ENCODE data around the gene CIRBP.

The CIRBP gene

DNA sequence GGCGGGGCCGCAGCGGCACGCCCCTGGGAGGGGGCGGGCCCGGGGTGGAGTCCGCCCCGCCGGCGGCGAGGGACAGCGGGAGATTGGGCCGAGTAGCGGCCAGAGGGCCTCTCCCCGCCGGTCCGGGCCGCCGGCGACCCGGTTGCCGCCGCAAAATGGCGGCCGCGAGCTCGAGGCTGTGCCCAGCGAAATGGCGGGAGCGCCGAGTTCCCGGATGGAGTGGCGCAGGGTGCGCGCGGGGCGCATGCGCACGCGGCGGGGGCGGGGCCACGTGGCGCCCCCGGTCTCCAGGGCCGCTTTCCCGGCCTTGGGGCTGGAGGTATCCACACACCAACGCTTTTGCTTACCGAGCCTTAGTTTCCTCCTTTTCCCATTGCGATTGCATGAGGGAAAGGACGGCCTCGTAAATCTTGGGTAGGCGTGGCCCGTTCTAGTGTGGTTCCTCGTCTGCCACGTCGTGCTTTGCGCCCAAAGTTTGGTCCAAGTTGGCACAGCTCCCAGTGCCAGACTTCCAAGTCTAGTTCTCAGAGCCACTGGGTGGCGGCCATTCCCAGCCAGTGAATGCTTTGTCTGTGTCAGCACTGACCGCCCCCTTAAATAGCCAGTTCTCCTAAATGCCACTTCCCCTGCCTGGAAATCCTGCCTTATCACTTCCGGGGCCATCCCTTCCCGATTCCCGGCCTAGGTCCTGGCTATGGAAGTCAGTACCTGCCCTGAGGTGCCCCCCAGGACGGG lies 513 bp downstream of the CIRBP start:
- DNase-seq (ENCODE audit: low read depth), result no peak

- DNase-seq (ENCODE audit: low read depth), result no peak
These were observed 1.2 kb downstream of the CIRBP start for GRCh38 chr19:1270213-1270853.

GRCh38 chr19:1270854-1271527 lies 1.9 kb downstream of the CIRBP start:
- no peak for DNase-seq (ENCODE audit: low read depth)

GRCh38 chr19:1271528-1272422 lies 2.6 kb downstream of the CIRBP start:
- no peak for DNase-seq (ENCODE audit: low read depth)

DNA sequence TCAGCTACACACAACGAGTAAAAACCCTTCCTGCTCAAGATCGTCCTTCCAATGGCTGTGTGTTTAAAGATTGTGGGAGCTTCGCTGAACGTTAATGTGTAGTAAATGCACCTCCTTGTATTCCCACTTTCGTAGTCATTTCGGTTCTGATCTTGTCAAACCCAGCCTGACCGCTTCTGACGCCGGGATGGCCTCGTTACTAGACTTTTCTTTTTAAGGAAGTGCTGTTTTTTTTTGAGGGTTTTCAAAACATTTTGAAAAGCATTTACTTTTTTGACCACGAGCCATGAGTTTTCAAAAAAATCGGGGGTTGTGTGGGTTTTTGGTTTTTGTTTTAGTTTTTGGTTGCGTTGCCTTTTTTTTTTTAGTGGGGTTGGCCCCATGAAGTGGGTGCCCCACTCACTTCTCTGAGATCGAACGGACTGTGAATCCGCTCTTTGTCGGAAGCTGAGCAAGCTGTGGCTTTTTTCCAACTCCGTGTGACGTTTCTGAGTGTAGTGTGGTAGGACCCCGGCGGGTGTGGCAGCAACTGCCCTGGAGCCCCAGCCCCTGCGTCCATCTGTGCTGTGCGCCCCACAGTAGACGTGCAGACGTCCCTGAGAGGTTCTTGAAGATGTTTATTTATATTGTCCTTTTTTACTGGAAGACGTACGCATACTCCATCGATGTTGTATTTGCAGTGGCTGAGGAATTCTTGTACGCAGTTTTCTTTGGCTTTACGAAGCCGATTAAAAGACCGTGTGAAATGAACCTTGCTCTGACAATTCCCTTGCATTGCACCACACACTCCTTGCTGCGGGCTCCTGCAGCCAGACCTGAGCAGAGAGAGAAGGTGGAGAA lies 3.5 kb downstream of the CIRBP start:
- DNase-seq (ENCODE audit: low read depth), result no peak

GRCh38 chr19:1273263-1274041 lies 4.3 kb downstream of the CIRBP start:
- DNase-seq (ENCODE audit: low read depth), result no peak

- no peak for DNase-seq (ENCODE audit: low read depth)
These were observed 5.1 kb downstream of the CIRBP start for GRCh38 chr19:1274081-1274851.

GRCh38 chr19:1274852-1275259 lies 5.7 kb downstream of the CIRBP start:
- DNase-seq (ENCODE audit: low read depth), result no peak

DNA sequence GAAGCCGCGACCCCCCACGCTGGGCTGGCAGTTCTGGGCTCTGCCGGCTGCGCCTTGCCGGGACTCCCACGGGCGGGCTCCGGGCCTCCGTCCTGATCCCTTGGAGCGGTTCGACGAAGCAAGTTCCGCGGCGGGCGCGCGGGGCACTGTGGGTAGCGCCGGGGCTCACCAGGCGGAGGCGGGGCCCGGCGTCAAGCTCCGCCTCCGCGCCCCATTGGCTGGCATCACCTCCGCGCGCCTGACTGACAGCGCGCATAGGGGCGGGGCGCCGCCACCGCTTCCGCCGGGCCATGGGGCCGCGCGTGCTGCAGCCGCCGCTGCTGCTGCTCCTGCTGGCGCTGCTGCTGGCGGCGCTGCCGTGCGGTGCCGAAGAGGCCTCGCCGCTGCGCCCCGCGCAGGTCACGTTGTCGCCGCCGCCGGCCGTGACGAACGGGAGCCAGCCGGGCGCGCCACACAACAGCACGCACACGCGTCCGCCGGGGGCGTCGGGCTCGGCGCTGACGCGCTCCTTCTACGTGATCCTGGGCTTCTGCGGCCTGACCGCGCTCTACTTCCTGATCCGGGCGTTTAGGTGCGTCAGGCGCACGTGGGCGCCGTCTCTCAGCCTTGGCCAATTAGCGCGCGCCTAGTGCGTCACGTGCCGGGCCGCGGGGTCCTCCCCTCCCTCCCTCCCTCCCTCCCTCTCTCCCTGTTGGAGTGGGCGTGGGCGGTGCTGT lies 6.3 kb downstream of the CIRBP start, which contains the start of gene FAM174C:
TSS of gene FAM174C (plus strand) at position 271 of the 716 bp plus-strand sequence. CDS start at position 291, 20 bp downstream.
- no peak for DNase-seq (ENCODE audit: low read depth)

- DNase-seq (ENCODE audit: low read depth), result no peak
These were observed 7.0 kb downstream of the CIRBP start for GRCh38 chr19:1275976-1276627.

DNA sequence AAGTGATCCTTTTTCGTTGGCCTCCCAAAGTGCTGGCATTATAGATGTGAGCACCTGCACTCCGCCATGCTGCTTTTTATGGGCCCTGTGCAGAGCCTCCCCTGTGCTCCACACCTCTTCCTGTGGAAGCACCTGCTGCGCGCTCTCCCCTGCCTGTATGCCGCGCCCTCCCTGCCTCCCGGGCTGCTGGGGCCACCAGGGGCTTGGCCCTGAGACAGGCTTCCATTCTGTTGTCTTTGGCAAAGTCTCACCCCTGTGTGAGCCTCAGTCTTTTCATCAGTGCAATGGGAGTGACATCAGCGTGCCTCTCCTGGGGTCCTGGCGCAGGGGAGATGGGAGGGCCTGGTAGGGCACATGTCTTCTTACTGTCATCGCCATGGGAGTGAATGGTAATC lies 7.5 kb downstream of the CIRBP start:
- DNase-seq (ENCODE audit: low read depth), result no peak

DNA sequence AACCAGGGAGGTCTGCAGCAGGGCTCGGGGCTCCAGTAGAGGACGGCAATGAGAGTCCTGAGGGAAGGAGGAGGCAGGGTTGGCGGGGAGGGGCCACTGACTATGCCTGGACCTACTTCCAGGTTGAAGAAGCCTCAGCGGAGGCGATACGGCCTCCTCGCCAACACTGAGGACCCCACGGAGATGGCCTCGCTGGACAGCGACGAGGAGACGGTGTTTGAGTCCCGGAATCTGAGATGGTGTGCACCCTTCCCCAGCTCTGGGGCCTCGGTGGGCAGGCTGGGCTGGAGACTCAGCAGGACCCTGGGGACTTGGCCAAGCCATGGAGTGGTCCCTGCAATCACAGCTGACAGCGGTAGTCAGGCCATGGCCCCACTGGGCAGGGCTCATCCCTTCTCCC lies 7.9 kb downstream of the CIRBP start:
- DNase-seq (ENCODE audit: low read depth), result no peak

- no peak for DNase-seq (ENCODE audit: low read depth)
These were observed 8.9 kb downstream of the CIRBP start for GRCh38 chr19:1278074-1278473.

- no peak for DNase-seq (ENCODE audit: low read depth)
These were observed 9.9 kb downstream of the CIRBP start for GRCh38 chr19:1278713-1279660.

- DNase-seq (ENCODE audit: low read depth), result no peak
These were observed 10.7 kb downstream of the CIRBP start for GRCh38 chr19:1279782-1280341.

- DNase-seq (ENCODE audit: low read depth), result no peak
These were observed 11.8 kb downstream of the CIRBP start for GRCh38 chr19:1280636-1281568.
